ENCODE measurements around the gene LCNL1.
A peak's percentile ranks its signal among the peaks of the same experiment; 100 is the strongest.

Gene LCNL1

DNA sequence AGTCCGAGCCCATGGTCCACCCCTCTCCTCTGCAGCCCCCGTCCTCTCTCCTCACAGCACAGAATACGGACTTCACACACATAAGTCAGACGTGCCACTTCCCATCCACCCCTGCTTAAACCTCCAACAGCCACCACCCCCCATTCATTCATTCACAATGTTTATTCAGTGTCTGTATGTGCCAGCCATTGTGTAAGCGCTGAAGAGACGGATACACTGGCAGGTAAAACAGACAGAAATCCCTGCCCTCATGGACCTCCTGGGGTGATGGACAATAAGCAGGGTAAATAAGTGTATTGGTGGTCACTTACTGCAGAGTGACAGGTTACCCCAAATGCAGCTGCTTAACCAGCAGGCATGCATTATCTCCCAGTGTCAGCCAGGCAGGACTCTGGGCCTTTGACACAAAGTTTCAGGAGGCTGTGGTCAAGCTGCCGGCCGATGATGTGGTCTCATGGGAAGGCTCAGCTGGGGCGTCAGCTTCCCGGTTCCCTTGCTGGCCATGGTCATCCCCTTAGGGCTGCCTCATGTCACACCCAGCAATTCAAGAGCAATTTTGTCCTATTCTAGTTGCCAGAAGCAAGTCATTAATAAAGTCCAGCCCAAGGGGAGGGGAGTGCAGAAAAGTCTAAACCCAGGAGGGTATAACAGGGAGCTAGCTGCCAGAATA, 7.6 kb downstream of the LCNL1 start:
- DNase-seq: no peak

DNA sequence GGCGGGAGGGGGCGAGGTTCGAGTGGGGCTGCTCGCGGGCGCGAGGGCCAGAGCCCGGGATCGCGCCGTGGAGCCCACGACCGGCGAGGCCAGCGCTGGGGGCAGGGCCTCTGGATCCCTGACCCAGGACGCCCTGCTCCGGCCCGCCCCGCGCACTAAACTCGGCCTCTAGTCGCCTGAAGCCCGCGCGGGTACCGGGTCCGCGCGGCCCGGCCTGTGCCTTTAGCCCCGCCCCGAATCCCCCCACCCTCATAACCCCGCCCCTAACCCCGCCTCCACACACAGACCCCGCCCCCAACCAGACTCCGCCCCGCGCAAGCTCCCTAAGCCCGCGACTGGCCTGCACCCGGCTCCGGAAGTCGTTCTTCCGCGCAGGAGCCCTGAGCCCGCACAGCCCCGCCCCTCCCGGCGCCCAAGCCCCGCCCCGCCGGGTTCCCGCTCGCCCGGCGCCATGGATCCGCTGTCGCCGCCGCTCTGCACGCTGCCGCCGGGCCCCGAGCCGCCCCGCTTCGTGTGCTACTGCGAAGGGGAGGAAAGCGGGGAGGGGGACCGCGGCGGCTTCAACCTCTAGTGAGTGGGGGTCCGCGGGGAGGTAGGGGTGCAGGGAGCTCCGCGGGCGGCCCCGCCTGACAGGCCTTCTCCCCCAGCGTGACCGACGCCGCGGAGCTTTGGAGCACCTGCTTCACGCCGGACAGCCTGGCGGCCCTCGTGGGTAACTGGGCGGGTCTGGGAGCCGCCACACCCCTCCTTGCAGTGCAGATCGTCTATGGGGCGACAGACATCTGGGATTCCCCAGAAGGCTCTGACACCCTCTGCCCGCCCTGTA, 9.4 kb downstream of the LCNL1 start, which contains the start of gene PAXX:
PAXX (plus strand) TSS at position 430 of the 826 bp plus-strand sequence; CDS start at position 452, 22 bp downstream.
- peak in 54 of 56 donors; percentile 31 to 95 (median 84) for DNase-seq

DNA sequence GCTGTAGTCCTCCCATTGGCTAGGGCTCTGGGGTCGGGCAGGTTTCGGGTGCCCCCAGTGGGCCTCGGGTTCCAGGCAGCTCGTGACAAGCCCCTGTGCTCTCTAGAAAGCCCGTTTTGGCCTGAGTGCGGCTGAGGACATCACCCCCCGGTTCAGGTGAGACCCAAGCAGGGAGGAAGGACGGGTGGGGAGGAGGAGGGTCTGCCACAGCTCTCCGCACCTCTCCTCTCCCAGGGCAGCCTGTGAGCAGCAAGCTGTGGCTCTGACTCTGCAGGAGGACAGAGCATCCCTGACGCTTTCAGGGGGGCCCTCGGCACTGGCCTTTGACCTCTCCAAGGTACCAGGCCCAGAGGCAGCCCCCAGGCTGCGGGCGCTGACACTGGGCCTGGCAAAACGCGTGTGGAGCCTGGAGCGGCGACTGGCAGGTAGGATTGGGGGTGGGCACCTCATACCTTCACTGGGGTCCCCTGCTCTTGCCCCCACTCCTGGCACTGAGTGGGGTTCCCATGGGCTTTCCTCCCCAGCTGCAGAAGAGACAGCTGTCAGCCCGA, 10.1 kb downstream of the LCNL1 start:
- DNase-seq: no peak

DNA sequence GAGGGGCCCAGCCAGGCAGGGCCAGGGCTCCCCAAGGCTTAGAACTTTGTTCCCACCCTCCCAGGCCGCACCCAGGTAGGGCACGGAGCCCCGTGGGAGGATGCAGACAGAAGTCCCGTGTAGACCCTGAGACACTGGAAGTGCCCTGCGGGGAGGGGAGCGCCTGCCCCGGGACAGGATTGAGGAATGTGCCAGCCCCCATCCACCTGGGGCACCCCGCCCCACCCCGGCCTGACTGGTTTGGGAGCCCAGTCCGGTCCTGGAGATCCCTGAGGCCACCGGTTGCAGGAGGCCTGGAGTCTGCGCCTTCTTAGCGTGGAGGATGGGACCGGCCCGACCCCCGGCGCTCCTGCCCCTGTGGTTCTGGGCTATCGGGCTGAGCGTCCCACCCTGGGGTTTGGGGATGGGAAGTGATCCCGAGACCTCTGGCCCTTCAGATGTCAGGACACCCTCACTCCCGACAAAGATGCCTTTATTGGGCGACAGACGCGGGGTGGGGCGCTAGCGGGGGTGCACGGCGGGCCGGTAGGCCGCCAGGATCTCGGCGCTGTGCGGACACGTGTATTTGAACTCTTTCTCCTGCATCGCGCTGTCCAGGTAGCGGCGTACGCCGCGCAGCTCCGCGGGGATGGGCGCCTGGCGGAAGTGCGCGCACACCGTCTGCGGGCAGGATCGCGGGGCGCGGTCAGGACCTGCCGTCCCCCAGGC, 11.5 kb downstream of the LCNL1 start:
- DNase-seq: no peak

DNA sequence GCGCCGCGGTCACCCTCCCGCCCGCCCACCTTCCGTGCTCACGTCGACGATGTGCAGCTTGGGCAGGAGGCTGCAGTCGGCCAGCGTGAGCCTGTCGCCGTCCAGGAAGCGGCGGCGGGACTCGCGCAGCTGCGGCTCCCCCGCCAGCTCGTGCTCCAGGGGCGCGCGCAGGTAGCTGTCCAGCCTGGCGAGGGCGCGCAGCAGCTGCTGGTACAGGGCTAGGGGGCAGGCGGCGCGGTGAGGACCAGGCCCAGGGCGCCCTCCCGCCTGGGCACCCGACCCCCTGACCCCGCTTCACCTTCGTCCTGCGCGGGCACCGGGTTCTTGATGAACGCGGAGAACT, 12.1 kb downstream of the LCNL1 start:
- DNase-seq: no peak

DNA sequence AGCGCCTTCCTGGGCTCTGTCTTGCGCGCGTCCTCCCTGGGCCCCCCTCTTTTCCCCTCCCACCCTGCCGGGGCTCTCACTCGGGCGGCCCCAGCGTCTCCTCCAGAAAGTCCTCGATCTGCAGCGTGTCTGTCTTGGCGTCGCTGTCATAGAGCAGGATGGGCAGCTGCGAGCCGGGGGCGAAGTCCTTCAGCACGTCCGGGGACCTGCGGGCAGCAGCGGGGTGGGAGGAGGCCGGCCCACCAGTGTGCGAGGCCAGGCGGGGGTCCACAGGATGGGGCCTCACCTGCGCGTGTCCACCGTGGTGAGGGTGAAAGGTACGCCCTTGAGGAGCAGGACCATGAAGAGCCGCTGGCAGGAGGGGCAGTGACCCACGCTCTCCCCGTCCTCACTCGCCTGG, 12.6 kb downstream of the LCNL1 start:
- no peak for DNase-seq

DNA sequence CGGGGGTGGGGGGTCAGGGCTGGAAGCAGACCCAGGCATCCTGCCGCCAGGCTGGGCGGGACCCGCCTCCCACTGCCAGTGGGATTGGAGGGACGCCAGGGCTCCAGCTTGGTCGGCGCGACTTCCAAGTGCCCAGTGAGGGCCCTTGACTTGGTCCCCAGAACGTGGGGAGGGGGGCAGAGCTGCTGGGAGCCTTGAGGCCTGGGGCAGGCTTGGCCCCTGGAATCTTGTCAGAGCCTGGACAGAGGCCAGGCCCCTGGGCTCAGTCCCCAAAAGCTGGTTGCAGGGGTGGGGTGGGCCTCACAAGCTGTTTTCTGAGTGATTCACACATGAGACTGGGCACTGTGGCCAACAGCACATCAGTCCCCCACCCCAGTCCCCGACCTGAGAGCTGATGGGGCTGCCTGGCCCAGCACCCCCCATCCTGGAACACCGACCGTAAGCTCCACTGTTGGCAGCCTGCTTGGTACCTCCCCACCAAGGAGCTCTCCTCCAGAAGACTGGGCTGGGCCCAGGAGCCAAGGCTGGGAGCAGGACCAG, 13.0 kb downstream of the LCNL1 start:
- peak in 16 of 56 donors; percentile 17 to 67 (median 31) for DNase-seq

DNA sequence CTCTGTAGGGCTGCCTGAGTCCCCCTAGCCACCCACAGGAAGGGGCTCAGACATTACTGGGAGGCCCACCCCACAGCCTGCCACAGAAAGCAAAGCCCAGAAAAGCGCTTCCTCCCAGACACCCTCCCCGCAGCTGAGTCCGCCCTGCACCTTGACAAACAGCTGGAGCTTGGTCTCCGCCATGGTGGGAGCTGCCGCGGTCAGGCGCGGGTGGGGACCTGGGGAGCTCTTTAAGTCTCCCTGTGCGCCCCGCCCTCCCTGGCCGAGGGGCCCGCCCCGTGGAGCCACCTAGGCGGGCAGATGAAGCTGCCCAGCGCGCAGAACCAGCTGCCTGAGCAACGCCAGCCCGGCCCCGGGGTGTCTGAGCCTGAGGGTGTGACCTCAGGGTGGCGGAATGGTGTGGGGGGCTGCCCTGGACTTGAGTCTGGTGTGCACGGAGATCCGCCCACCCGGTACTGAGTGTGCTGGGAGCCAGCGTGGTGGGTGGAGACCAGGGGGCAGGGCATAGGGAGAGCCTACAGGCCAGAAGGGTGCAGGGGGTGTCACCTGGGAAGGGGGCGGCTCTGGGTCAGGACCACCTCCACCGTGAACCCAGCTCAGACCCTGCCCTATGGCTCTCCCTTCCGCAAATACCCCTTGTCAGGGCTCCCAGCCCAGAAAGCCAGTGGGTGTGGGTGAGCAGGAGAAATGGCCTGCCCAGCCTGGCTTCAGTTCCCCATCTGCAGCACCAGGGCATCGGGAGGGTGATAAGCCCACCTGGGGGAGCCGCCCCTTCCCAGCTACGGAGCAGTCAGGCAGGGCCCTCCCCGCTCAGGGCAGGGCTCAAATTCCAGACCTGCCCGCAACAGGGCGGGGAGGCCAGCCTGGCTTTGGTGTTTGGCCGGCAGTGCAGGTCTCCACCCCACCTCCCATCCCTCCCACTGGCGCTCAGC, 13.8 kb downstream of the LCNL1 start, which contains the start of gene CLIC3:
CLIC3 (minus strand) TSS at position 208 of the 932 bp plus-strand sequence; CDS start at position 183, 25 bp downstream.
- peak in 1 of 56 donors; percentile 41 for DNase-seq

DNA sequence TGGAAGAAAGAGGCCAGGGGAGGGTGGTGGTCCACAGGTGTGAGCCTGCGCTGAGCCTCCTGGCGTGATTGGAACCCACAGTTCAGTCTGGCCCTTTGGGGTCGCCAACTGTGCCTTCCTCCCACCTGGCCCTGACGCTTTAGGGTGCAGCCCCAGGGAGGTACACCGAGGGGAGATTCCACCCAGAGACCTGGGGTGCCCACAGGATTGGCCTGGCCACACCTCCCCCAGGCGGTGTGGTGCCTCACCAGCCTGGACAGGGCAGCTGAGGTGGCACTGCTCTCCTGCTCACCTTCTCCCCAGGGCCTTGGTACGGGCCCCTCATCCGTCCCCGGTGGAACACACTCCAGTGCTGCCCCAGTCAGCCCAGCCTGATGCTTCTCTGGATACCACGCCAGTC, 14.6 kb downstream of the LCNL1 start:
- no peak for DNase-seq

DNA sequence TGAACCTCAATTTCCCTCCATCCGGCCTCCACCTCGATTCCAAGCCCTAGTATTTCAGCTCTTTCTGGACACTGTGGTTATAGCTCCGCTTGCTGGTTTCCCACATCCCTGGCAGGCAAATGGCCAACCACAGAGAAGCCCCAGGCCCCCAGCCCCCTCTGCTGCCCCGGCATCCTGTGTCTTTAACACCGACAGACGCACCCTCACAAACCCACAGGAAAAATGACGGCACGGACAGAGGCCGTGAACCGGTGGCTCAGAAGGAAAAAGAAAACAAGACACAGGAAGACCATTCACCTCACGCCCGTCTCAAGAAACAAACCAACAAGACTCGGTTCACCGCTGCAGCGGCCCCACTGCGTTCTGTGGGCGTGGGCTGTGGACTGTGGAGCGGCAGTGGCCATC, 15.0 kb downstream of the LCNL1 start:
- no peak for DNase-seq

DNA sequence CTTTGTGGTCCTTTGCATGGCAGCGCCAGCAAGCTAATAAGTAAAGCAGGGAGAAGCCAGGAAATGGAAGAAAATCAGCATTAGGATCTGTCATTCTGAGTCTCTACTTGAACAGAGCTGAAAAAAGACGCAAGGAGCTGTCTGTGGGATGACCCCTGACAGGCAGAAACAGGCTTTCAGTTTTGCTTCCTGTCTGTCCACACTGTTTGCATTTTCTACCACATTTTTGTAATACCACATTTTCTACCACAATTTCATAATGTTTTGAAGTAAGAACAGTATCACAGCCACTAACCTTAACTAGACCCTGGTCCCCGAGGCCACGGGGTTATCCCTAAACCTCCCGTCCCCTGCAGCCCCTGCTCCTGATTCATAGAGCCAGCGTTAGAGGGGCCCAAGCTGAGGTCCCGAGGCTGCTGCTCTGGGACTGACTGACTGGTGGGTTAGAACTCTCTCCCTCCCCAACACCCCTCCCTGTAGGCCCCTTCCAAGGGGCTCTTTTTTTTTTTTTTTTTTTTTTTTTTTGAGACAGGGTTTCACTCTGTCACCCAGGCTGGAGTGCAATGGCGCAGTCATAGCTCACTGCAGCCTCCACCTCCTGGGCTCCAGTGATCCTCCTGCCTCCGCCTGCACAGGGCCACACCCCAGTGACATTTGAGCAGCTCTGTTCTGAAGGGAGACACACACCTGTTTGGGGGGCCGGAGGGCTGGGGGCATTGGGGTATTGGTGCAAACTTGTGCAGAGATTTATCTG, 17.6 kb downstream of the LCNL1 start:
- no peak for DNase-seq

DNA sequence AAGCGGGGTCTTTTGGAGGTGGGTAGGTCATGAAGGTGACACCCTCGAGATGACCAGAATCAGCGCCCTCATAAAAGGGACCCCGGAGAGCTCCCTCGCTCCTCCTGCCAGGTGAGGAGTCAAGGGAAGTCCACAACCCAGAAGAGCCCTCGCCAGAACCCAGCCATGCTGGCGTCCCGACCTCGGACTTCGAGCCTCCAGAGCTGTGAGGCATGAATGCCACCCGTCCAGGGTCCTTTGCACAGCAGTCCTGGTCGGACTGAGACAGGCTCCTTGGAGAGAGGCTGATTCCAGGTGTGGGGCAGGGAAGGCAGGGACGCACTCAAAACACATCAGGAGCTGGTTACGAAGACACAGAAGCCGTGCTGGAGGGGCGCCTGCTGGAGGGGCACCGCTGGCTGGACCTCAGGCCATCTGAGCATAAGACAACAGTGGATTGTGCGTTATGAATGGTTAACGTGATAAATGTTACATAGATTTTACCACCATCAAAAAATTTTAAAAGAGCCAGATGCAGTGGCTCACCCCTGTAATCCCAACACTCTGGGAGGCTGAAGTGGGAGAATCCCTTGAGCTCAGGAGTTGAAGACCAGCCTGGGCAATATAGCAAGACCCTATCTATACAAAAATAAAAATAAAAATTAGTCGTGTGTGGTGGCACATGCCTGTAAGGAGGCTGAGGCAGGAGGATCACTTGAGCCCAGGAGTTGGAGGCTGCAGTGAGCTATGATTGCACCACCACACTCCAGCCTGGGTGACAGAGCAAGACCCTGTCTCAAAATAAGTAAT, 19.3 kb downstream of the LCNL1 start:
- DNase-seq: no peak

DNA sequence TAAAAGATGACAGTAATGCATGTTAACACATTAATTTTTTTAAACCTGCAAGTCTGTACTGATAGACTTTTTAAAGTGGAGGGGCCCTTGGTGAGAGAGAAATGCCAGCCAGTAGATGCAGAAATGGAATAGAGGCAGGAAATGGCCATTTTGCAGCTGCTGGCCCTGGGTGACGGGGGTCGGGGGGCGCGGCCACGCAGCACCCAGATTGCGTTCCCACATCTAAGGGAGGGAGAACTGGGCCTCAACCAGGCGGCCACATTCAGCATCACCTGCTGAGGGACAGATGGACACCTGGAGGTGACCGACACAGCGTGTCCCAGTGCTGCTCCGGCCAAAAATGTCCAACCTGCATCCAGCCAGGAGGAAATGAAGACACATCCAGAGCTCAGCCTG, 19.9 kb downstream of the LCNL1 start:
- no peak for DNase-seq

DNA sequence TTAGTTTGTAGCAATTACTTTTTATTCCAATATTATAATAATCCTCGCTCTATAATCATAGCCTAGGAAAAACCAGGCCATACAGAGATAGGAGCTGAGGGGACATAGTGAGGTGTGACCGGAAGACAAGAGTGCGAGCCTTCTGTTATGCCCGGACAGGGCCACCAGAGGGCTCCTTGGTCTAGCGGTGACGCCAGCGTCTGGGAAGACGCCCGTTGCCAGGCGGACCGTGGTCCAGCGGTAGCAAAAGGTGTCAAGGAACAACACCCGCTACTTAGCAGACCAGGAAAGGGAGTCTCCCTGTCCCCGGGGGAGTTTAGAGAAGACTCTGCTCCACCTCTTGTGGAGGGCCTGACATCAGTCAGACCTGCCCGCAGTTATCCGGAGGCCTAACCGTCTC, 21.5 kb downstream of the LCNL1 start:
- peak in 8 of 56 donors; percentile 24 to 51 (median 37) for DNase-seq

DNA sequence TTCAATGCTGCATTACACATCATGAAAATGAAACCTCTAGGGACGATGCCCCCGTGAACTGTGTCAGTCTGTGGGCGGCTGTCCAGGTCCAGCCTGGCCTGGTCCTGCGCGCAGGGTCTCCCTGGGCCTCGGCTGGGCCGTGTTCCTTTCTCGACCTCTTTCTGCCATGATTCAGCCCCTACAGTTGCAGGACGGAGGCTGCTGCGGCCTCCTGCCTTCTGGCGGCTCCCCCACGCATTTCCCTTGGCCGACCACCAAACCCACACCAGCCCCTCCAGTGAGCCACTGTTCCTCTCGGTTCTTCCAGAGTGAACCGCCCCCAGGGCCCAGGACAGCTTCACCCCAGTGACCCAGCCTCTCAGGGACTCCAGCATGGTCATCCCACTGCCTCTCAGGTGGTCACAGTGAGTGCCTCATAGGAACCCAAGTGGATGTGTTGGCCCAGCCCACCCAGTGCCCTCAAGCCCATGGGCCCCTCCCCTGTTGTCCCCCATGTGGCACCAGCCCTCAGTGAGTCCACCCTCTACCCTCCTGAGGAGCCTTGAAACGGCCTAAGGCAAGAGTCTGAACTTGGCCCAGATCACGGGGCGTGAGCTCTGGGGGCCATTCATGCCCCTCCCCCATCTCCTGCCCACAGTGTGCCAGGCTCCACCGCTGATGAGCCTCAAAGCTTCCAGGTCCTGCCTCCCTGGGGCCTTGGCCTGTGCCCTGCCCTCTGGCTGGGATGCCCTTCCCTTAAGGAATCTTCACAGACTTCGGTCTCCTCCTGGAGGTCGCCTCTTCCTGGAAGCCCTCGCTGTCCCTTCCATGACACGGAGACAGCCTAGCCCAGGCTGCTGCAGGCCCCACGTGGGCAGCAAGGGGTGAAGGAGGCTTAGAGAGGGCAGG, 23.6 kb downstream of the LCNL1 start:
- DNase-seq: peak in 3 of 56 donors; percentile 24 to 54 (median 53)

DNA sequence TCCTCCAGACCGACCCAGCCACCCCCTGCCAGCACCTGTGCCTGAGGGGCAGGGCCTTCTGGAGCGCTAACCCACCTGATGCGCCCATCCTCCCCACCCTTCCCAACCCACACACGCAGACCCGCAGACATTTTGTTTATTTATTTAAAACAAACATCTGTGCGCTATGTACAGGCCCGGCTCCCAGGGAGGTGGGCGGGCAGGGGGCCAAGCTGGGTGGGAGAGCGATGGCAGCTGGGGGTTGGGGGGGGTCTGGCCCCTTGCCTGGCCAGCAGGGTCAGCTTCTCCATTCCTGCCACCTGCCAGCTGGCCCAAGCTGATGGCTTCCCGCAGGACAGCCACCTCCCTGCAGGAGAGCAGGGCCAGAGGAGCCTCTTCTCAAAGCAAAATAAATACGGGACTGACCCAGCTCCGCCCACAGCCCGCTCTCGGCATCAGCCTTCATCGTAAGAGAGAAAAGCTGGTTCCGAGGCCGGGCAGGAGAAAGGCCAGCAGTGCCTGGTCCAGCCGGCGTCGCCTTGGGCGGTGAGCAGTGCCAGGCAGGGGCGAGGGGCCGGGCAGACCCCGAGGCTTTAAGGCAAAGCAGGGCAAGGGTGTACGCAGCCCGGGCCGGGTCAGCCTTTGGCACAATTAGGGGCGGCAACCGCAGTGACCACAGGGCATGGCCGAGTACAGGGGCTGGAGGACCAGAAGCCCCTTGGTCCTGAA, 24.5 kb downstream of the LCNL1 start:
- DNase-seq: no peak

DNA sequence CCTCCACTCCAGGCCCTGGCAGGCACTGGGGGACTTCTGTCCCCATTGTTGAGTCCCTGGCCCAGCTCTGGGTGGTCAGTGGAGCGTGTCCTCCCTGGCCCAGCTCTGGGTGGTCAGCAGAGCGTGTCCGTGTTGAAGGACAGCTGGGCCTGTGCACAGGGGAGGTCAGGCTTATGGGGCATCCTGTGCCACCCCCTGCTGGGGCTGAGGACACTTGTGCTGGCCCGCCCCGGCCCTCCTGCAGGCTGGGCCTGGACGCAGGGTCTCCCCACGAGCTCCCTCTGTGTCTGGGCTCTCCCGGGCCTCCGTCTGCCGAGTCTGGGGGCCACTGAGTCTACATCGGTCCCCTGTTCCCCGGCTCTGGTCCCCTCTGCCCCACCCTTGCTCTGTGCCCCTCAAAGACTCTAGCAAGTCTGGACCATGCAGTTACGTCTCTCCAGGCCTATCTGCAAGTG, 25.1 kb downstream of the LCNL1 start:
- no peak for DNase-seq

Measured in nucleus accumbens (tissue), 56 donors.